Measurements from ENCODE around the gene GIGYF2. TPM values are rescaled to one million over a fixed set of nuclear protein-coding genes. Genes with fewer than 3 reads are reported as not detected.

The GIGYF2 gene
- total RNA-seq, 1 experiment from 2014 or later, result 60.6 TPM

- H3K9me3 ChIP-seq (ENCODE audit: control insufficient read depth in 1 of 2, insufficient read depth in 1 of 2, low read depth in 1 of 2, low read length in 2 of 2), result no peaks in the 10 kb centered on the region
- no peaks in the 10 kb centered on the region for H3K36me3 ChIP-seq (ENCODE audit: control insufficient read depth in 1 of 2, insufficient read depth in 2 of 2, low read length in 2 of 2)
- ChIA-PET POLR2A (no interaction called here), CTCF (interaction anchor here (0.6 kb wide), 1 partner anchor 32 kb away, joined by 3 read pairs; no protein-coding TSS in a partner anchor), RAD21 (ENCODE audit: low non-redundant PET in 1 of 2, low total read pairs in 2 of 2, uncharacterized antibody in 2 of 2, unreplicated experiment in 2 of 2) (no interaction called here)
- no peak for TF ChIP-seq SP1 (IDR thresholded peaks at IDR 0.05; ENCODE audit: low read depth)
- no peaks in the 10 kb centered on the region for H3K9me2 ChIP-seq (ENCODE audit: insufficient read depth)
- no peak overlapping the region for H3K4me3 ChIP-seq (replicated peaks in 1 of 2; ENCODE audit: low read depth in 1 of 2, low read length in 2 of 2)
- no peaks in the 10 kb centered on the region for H4K20me1 ChIP-seq (ENCODE audit: insufficient read depth)
- BruUV-seq (replicated peaks), result no TSS peak
- H3K27me3 ChIP-seq (ENCODE audit: insufficient read depth, low read length), result no peaks in the 10 kb centered on the region
- ATAC-seq (no peak), DNase-seq (ENCODE audit: low read depth, low spot score) (no peak)
- H3K79me2 ChIP-seq (ENCODE audit: insufficient read depth, low read length), result no peaks in the 10 kb centered on the region
- no peak overlapping the region for H3K9ac ChIP-seq (ENCODE audit: low read length)
- H3K4me1 ChIP-seq (ENCODE audit: control insufficient read depth in 1 of 2, insufficient read depth in 2 of 2, low read length in 2 of 2), result peaks cover 11 to 20% of the 10 kb centered on the region in 2 experiments
- no peak overlapping the region for H3K27ac ChIP-seq (ENCODE audit: low read depth, low read length)
- H2AFZ ChIP-seq (ENCODE audit: low read depth, low read length, poor library complexity, severe bottlenecking), result no peak overlapping the region
- intact Hi-C loops (cut with micrococcal nuclease), result no loop called here
- no peak overlapping the region for H3K4me2 ChIP-seq (ENCODE audit: low read length)
These were observed 189.5 kb downstream of the GIGYF2 start for GRCh38 chr2:232886632-232887031.

- POLR2A ChIA-PET, result no interaction called here
- H3K79me2 ChIP-seq (ENCODE audit: insufficient read depth, low read length), result no peaks in the 10 kb centered on the region
- TF ChIP-seq RAD21 (IDR thresholded peaks at IDR 0.05; ENCODE audit: low read depth), result peak; percentile 55; the same call in 1 of the 2 replicates
- TF ChIP-seq, protein P1, sequence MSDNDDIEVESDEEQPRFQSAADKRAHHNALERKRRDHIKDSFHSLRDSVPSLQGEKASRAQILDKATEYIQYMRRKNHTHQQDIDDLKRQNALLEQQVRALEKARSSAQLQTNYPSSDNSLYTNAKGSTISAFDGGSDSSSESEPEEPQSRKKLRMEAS (IDR thresholded peaks at IDR 0.05), result no peak
- peak in 2 of 3 experiments; percentile 23 to 33; a peak in 3 of 6 replicates for TF ChIP-seq CTCF (IDR thresholded peaks at IDR 0.05 in 2 of 3, conservative IDR thresholded peaks at IDR 0.05 in 1 of 3; ENCODE audit: borderline replicate concordance in 1 of 3, insufficient read depth in 1 of 3, low read depth in 2 of 3, low read length in 2 of 3)
- RAD21 ChIA-PET (ENCODE audit: low non-redundant PET in 1 of 2, low total read pairs in 2 of 2, uncharacterized antibody in 2 of 2, unreplicated experiment in 2 of 2), result no interaction called here
- ATAC-seq (no peak), DNase-seq (ENCODE audit: low read depth, low spot score) (no peak)
- no peak overlapping the region for H3K4me2 ChIP-seq (ENCODE audit: low read length)
- intact Hi-C loops (cut with micrococcal nuclease), result no loop called here
- H3K27me3 ChIP-seq (ENCODE audit: insufficient read depth, low read length), result no peaks in the 10 kb centered on the region
- H3K9ac ChIP-seq (ENCODE audit: low read length), result no peak overlapping the region
- H3K4me1 ChIP-seq (ENCODE audit: control insufficient read depth in 1 of 2, insufficient read depth in 2 of 2, low read length in 2 of 2), result peaks cover 15 to 25% of the 10 kb centered on the region in 2 experiments
- H3K9me2 ChIP-seq (ENCODE audit: insufficient read depth), result no peaks in the 10 kb centered on the region
- no peaks in the 10 kb centered on the region for H3K36me3 ChIP-seq (ENCODE audit: control insufficient read depth in 1 of 2, insufficient read depth in 2 of 2, low read length in 2 of 2)
- CTCF ChIA-PET, result interaction anchor here (0.6 kb wide), 1 partner anchor 32 kb away, joined by 3 read pairs; no protein-coding TSS in a partner anchor
- H3K4me3 ChIP-seq (replicated peaks in 1 of 2; ENCODE audit: low read depth in 1 of 2, low read length in 2 of 2), result no peak overlapping the region
- H4K20me1 ChIP-seq (ENCODE audit: insufficient read depth), result no peaks in the 10 kb centered on the region
- H2AFZ ChIP-seq (ENCODE audit: low read depth, low read length, poor library complexity, severe bottlenecking), result no peak overlapping the region
- no TSS peak for BruUV-seq (replicated peaks)
- no peaks in the 10 kb centered on the region for H3K9me3 ChIP-seq (ENCODE audit: control insufficient read depth in 1 of 2, insufficient read depth in 1 of 2, low read depth in 1 of 2, low read length in 2 of 2)
- H3K27ac ChIP-seq (ENCODE audit: low read depth, low read length), result no peak overlapping the region
These were observed 190.2 kb downstream of the GIGYF2 start for GRCh38 chr2:232887171-232887850.

All from HCT116 (cell line).